Stimulated activated CD4-positive, alpha-beta T cell treated with anti-CD3 and anti-CD28 coated beads, Interleukin-12 subunit alpha, Interleukin-12 subunit beta, amount 100 ng/mL, for 4 hours (primary cell): ENCODE measurements around the gene LONRF3.
"Not testable (repeated sequence)": the region's sequence is repeated elsewhere in the genome, so short reads cannot be mapped to it uniquely, and the experiment has no call there.

ENCODE experiments used
- DNase-seq: peaks from one replicate; pipeline ENCODE4 v3.0.0-alpha.2; 2020

Gene LONRF3

DNA sequence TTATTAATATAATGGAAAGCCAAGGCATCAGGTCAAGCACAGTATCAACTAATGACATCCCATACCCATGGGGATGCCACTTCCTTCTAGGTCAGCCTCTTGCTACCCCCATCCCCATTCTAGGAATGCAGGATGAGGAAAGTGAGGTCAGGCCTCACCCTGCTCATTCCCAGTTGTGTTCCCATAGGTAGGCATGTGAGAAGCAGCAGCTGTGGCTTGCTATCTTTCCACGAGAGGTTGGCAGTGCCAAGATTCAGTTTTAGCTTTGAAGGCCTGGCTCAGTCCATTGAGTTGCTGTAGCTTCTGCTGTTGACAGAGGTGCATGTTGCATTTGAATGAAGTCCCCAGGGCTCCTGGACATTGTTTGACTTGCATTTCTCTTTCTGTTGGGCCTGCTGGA is 15.5 kb downstream of the LONRF3 start:
- DNase-seq = no peak

DNA sequence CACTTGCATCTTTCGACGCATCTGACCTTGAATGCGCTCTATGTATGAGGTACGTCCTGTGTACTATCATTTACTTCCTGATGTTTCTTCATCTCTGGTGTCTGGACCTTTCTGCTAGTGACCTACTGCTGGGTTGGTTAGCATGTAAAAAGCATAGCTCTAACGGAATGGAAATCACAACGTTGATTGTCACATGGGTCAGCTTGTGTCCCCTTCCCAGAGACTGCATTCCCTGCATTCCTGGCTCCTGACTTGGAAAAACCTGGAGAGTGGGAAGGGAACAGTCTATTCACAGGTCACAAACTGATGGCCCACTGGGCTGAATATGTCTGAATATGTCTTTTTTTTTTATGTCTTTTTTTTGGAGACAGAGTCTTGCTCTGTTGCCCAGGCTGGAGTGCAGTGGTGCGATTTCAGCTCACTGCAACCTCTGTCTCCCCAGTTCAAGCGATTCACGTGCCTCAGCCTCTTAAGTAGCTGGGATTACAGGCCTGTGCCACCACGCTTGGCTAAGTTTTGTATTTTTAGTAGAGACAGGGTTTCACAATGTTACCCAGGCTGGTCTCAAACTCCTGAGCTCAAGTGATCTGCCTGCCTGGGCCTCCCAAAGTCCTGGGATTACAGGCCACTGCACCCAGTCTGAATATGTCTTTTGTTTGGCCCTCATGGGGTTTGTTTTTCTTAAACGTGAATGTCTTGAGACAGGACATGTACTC is 16.3 kb downstream of the LONRF3 start:
- no peak for DNase-seq

DNA sequence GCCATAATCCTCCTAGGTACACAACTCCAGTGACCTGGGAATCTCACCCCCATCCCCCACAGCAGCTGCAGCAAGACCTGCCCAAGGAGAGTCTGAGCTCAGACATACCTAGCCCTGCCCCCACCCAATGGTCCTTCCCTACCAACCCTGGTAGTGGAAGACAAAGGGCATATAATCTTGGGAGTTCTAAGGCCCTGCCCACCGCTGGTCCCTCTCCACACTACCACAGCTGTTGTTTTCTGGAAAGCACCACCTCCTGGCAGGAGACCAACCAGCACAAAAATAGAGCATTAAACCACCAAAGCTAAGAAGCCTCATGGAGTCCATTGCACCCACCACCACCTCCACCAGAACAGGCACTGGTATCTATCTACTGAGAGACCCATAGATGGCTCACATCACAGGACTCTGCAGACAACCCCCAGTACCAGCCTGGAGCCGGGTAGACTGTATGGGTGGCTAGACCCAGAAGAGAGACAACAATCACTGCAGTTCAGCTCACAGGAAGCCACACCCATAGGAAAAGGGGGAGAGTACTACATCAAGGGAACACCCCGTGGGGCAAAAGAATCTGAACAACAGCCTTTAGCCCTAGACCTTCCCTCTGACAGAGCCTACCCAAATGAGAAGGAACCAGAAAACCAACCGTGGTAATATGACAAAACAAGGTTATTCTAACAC is 18.2 kb downstream of the LONRF3 start:
- not testable (repeated sequence) for DNase-seq

DNA sequence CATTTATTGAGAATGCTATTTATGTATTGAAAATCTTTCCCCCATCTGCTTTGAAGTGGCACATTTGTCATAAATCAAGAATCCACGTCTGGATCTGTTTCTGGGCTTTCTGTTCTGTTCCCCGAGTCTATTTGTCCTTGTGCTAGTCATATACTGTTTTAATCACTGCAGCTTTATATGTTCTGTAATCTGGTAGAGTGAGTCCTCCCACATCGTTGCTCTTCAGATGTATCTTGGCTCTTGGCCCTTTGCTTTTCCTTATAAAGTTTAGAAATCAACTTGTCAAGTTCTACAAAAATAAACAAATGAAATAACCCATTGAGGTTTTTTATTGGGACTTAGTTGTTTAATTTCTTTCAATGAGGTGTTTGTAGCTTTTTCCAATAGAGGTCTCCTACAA is 29.0 kb downstream of the LONRF3 start:
- no peak for DNase-seq

DNA sequence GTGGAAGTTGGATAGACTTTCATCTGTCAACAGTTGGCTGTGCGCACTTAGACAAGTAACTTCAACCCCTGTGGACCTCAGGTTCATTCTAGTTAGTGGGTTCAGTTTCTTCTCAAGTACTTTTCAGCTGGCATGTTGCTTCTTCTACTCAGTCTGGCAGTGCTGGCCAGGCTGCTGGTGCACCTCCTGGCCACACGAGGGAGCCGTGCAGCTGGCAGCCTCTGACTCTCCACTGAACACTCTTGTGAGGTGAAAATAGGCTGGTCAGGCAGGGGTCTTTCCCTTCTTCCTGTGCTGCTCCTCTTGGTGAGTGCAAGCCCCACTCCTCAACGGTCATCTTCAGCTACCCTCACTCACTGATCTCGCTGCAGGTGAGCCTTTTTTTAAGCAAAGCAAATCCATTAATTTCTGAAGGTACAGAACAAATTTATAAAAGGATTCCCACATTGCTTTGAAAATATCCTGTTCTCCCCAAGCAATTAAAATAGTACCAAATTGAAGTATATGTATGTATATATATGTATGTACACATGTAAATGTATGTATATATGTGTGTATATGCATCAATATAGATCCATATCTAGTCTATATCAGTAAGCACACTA is 30.6 kb downstream of the LONRF3 start:
- peak; percentile 44 for DNase-seq

DNA sequence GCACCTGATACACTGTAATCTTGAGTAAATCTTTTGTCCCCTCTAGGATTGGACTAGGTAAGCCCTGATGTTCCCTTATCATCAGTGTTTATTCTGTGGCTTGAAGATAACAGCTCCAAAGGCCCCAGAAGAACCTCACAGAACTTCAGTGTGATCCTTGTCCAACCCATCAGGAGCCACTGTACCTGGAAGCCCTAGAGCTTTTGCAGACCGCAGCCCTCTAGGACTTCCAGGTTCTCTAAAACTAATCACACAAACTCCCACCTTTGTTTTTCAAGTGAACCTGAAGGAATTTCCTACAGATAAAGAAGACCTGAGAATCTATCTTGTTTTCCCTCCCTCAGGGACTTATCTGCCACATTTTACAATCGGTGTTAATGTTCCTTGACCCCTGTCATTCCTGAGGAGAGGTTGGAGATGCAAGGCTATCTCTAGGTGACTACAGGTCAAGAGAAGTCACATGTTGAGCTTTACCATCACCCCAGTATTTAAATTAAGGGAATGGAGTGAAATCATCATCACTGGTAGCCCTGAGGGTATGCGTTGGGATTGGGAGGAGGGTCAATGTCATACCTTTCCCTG is 32.9 kb downstream of the LONRF3 start:
- DNase-seq = no peak

DNA sequence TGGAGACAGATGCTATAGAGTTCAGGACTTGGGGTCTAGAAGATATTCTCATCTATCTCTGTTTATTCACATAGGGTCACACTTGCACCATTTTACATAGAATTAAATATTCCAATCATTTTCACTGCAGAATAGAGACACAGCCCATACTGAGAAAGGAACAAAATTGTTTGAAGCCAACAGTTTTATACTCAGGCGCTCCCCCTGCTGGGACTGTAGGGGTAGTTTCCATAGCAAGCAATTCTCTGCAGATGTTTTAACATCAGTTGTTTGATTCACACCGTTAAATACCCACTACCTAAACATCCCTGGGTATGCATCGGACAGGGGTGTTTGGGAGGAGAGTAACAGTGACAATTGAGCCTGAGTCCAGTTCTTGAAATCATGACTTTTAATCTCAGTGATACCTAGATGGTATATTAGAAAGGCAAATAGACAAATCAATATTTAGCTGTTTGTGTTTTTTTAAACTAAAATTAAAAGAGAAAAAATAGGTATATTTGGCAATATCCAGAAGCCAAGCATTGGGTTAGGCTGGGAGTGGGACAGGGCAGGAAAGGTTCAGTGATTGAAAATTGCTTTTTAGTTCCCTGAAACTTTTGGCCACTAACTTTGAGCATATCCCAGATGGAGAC is 33.8 kb downstream of the LONRF3 start:
- DNase-seq = peak; percentile 29

DNA sequence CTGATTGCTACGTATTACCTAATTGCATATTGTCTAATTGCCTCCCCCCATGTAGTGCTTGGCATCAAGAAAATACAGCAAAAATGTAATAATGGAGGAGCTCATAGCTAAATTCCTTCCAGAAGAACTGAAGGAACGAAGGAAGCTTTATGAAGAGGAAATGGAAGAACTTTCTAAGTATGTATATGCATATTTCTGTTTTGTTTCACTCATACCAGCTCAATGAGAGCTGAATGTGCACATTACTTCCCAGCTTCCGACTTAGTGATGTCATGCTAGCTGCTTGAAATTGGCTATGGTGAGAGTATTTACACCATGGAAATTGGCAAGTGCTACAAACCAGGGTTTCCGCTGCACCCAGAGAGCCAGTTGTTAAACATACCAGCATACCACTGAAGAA is 34.7 kb downstream of the LONRF3 start:
- no peak for DNase-seq

DNA sequence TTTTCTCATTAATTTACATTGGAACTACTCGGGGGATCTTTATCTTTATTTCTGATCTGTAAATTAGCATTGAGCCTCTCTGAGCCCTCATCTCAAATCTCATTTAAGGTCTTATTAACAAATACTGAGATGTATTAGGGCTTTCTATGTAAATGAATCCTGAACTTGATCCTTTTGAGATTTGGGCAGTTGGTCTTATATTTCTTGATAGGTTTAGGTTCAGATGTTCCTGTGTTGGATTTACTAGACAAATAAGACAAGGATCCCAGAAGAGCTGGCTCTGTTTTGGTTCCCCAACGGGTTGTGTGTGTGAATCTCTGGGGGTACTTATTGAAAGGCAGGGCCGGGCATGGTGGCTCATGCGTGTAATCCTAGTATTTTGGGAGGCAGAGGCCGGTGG is 36.1 kb downstream of the LONRF3 start:
- DNase-seq = no peak

DNA sequence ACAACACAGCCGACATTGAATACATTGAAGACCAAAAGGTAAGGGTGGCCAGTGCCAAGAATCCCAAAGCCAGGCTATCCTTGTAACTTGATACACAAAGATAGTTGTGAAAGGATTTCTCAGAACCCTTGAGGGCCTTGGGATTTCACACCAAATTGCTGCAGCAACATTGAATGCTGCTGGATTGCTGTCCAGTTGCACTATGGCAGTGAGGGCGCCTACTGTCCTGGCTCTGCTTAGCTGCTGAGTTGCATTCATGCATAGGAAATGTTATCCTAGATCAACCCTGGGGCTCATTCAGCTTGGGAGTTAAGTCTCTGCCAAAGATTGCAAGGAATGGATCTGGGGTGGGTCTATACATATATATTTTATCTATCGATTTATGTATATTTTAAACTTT is 38.7 kb downstream of the LONRF3 start:
- DNase-seq = no peak

DNA sequence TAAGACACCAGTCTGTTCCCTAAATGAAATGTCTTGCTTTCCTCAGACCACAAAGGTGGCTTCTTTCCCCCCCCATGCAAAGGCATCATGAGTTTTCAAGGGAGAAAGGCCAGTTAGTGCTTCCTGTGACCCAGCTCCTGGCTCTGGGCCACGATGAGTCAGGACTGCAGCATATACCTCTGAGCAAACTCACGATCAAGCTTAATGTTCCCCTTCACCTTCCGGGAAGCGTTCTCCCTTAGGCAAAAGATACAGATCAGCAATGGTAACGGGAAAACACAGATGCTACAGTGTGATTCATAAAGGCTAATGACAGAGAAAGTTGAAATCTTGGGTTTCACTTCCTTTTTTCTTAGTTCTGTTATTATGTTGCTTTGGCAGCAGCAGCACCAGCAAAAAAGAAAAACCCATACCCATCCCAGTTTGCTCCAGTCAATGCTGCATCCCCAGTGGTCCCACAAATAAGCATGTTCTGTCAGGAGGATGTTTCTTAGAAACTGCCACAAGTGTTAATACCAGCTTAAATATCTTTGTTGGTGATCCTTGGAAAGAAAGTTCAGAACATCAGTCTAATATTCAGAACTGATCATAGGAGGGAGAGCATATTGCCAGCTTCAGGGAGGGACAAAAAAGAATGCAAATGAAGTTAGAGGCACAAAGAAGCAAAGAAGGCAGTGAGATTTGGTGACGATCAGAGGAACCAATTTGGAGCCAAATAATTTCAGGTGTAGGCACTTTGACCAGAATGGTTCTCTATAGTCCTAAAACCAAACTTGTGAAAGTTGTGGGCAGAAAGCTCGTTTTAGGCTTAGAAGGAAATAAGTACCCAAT is 41.2 kb downstream of the LONRF3 start:
- DNase-seq = peak; percentile 27

DNA sequence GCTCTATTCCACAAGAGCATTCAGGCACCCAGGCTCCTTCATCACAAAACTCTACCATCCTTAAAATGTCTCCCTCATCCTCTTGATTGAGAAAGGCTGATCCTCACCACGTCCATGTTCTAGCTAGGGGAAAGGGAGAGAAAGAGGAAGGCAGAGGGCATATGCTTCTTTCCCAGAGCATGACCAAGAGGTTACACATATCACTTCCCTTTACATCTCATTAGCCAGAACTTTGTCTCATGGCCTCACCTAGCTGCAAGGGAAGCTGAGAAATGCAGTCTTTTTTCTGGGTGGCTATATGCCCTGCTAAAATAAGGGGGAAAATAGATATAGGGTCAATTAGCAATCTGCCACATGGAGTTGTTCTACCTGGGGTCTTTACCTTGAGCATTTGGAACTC is 42.7 kb downstream of the LONRF3 start:
- DNase-seq = no peak

DNA sequence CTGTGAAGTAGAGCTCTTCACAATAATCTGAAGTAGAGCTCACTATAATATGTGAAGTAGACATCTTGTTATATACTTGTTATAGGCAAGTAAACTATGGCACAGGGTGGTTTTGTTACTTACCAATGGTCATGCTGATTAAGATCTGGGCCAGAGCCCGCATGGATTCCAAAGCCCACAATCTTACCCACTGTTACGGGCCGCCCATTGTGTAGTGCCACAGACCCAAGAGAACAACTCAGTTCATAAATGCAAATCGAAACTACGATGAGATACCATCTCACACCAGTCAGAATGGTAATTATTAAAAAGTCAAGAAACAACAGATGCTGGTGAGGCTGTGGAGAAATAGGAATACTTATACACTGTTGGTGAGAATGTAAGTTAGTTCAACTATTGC is 51.5 kb downstream of the LONRF3 start:
- DNase-seq = no peak

DNA sequence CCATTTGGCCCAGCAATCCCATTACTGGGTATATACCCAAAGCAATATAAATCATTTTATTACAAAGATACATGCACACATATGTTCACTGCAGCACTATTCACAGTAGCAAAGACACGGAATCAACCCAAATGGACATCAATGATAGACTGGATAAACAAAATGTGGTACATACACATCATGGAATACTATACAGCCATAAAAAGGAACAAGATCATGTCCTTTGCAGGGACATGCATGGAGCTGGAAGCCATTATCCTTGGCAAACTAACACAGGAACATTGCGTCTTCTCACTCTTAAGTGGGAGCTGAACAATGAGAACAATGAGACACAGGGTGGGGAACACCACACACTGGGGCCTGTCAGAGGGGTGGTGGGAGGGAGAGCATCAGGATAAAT is 51.9 kb downstream of the LONRF3 start:
- DNase-seq = not testable (repeated sequence)

DNA sequence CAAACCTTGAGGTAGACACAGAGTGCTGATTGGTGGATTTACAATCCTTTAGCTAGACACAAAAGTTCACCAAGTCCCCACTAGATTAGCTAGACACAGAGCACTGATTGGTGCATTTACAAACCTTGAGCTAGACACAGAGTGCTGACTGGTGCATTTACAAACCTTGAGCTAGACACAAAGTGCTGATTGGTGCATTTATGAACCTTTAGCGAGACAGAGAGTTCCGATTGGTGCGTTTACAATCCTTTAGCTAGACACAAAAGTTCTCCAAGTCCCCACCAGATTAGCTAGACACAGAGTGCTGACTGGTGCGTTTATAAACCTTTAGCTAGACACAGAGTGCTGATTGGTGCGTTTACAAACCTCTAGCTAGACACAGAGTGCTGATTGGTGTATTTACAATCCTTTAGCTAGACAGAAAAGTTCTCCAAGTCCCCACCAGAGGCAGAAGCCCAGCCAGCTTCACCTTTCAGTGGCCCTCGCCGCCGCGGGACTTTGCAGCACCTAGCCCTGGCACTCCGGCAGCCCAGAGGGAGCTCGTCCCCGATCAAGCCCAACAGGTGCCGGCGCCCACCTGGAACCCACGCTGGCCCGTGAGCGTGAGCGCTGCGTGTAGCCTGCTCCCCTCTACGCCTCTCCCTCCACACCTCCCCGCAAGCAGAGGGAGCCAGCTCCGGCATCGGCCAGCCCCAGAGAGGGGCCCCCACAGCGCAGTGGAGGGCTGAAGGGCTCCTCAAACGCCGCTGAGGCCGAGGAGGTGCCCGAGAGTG is 53.7 kb downstream of the LONRF3 start:
- DNase-seq = not testable (repeated sequence)

DNA sequence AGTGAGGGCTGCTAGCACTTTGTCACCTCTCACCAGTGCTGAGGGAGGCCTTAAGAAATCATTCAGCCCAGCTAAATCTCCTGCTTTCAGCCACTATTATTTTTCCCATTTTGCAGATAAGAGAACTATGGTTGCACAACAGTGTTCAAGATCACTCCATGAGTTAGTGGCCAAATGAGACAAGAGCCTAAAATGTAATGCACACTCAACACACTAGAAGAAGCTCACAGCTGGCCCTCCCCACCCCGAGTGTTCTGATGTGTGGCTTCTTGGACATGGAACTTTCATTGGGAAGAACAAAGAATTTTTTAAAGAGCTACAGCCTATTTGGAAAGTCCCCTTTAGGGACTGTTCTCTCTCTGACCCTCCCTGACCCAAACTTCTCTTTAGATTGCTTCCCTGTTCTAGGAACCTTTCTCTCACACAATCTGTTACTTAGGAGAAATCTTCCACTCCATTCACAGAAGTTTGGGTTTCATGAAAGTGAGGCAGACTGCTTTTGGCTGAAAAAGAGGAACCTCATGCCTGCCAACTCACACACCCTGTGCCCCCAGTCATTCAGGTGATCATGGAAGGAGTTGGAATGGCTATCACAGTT is 54.4 kb downstream of the LONRF3 start:
- DNase-seq = no peak

DNA sequence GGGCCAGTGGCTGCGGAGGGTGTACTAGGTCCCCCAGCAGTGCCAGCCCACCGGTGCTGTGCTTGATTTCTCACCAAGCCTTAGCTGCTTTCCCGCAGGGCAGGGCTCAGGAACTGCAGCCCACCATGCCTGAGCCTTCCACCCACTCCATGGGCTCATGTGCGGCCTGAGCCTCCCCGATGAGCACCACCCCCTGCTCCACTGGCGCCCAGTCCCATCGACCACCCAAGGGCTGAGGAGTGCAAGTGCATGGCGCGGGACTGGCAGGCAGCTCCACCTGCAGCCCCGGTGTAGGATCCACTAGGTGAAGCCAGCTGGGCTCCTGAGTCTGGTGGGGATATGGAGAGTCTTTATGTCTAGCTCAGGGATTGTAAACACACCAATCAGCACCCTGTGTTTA is 55.2 kb downstream of the LONRF3 start:
- DNase-seq = not testable (repeated sequence)

DNA sequence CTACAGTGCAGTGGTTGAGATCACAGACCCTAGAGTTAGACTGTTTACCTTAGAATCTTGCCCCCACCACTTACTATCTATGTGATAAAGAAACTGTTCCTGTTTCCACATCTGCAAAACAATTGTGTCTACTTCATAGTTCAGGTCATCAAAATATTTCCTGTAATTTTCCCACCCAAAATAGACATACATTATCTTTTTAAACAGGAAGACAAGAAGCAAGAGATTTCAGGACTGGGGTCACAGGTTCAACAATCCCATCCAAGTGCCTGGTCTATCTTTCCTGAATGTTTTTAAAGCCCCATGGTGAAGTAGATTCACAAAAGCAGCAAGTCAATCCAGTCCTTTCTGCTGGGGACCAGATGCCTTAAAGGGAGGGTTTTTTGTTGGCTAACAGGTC is 56.6 kb downstream of the LONRF3 start:
- no peak for DNase-seq

DNA sequence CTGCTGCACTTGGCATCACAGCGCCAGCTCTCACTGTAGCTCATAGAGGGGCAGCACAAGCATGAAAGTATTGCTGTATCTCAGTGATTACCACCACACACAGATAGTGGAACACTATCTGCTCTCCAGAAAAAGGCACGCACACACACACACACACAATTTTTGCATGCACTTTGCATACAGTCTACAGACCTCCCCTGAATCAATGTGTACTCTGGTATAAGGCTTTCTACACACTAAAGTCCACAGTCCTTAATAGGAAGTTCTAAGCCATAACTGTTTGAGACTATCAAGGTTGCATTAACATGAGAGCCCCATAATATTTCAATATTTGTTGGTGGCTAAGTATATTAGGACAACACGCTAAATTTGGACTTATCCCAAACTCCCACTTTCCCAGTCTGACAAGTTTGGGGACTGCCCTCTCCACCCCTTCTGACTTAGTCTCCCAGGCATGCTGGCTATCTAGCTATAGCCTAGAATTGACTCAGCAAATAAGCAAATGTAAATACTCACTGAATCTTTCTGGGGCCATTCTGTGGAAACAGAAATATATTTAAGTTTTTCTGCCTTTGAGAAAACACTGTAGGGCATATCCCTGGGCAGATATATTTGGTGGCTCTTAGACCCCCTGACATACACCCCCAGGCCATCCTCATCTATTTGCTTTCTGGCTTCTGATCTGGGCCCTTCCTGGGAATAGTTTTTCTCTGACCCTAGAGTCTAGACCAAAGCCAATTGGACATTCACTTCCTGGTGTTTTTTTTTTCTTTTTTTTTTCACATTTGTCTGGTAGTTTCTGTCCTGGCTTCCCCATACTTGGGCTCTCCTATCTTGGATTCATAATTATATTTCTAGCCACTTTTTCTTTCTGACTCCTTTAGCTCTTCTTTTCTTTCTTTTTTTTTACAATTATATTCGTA is 62.0 kb downstream of the LONRF3 start:
- no peak for DNase-seq

DNA sequence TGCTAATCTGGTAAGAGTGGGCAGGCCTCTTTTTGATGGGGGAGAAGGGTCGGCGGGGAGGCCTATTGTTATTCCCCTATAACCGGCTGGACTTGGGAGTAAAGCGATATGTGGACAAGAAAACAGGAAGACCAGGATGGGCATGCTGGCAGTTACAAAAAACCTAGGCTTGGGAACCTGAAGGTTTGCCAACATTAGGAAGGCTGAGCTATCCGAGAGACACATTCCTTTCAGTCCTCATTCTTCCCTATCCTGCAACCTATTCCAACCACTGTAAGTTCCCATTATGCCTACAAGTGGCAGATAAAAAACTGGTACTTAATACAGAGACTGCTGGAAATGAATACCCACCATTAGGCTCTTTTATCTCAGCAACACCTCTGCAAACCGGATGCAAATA is 66.0 kb downstream of the LONRF3 start:
- no peak for DNase-seq
